Measurements from ENCODE around the gene JUND.

JUND gene

GRCh38 chr19:18234194-18234593 is 47.2 kb downstream of the JUND start:
- DNase-seq (ENCODE audit: low spot score) = no peak

- DNase-seq (ENCODE audit: low spot score) = peak; percentile 50
Observed at GRCh38 chr19:18233224-18233825, 48.1 kb downstream of the JUND start.

GRCh38 chr19:18232540-18233223 is 48.7 kb downstream of the JUND start:
- DNase-seq (ENCODE audit: low spot score) = no peak

- DNase-seq (ENCODE audit: low spot score) = no peak
Observed at GRCh38 chr19:18231775-18232174, 49.6 kb downstream of the JUND start.

- peak; percentile 60 for DNase-seq (ENCODE audit: low spot score)
Observed at GRCh38 chr19:18230941-18231734, 50.3 kb downstream of the JUND start.

- no peak for DNase-seq (ENCODE audit: low spot score)
Observed at GRCh38 chr19:18229915-18230314, 51.5 kb downstream of the JUND start.
